IMR-90 (cell line): ENCODE data around the gene RPS6KA3.

Experiments used
- BHLHE40 ChIP-seq: fragments of 150-350 bp; IDR thresholded peaks from 2 replicates; pipeline ENCODE4 v1.6.1; 2016; ENCODE audit warnings: mild to moderate bottlenecking, low read depth, low read length
- CEBPB ChIP-seq: IDR thresholded peaks from 2 replicates; pipeline ENCODE4 v1.6.1; 2012; ENCODE audit warnings: low read depth, low read length, improper control_type of control experiment
- CHD1 ChIP-seq: IDR thresholded peaks from 2 replicates; pipeline ENCODE4 v1.6.1; 2012; ENCODE audit warnings: low read depth, low read length, improper control_type of control experiment
- CTCF ChIP-seq: conservative IDR thresholded peaks from 2 replicates; pipeline ENCODE4 v1.5.1; 2012; ENCODE audit warnings: mild to moderate bottlenecking, low read depth, low read length, improper control_type of control experiment
- MAFK ChIP-seq: IDR thresholded peaks from 2 replicates; pipeline ENCODE4 v1.6.1; 2012; ENCODE audit warnings: low read depth, low read length, improper control_type of control experiment
- NFE2L2 ChIP-seq: fragments of 150-350 bp; IDR thresholded peaks from 2 replicates; pipeline ENCODE4 v1.6.1; 2016; ENCODE audit warnings: low read depth, mild to moderate bottlenecking, low read length
- POLR2A ChIP-seq: IDR thresholded peaks from 2 replicates; pipeline ENCODE4 v1.6.1; 2012; ENCODE audit warnings: mild to moderate bottlenecking, low read depth, low read length
- RCOR1 ChIP-seq: IDR thresholded peaks from 2 replicates; pipeline ENCODE4 v1.6.1; 2012; ENCODE audit warnings: mild to moderate bottlenecking, low read length, improper control_type of control experiment; ENCODE audit not compliant: insufficient replicate concordance
- RFX5 ChIP-seq: IDR thresholded peaks from 2 replicates; pipeline ENCODE4 v1.8.0; 2012; ENCODE audit warnings: low read depth, mild to moderate bottlenecking, low read length, moderate library complexity
- USF2 ChIP-seq: fragments of 150-350 bp; IDR thresholded peaks from 2 replicates; pipeline ENCODE4 v1.6.1; 2017; ENCODE audit warnings: mild to moderate bottlenecking, antibody characterized with exemption, low read length, low read depth

GRCh38 chrX:20143111-20143510, 123.6 kb downstream of the RPS6KA3 start:
- TF ChIP-seq USF2 (no peak), CTCF (no peak), BHLHE40 (no peak), RFX5 (no peak), MAFK (no peak), POLR2A (no peak), CHD1 (no peak), CEBPB (no peak), NFE2L2 (no peak), RCOR1 (no peak)
